Measurements from ENCODE around the gene PIBF1.

DNA sequence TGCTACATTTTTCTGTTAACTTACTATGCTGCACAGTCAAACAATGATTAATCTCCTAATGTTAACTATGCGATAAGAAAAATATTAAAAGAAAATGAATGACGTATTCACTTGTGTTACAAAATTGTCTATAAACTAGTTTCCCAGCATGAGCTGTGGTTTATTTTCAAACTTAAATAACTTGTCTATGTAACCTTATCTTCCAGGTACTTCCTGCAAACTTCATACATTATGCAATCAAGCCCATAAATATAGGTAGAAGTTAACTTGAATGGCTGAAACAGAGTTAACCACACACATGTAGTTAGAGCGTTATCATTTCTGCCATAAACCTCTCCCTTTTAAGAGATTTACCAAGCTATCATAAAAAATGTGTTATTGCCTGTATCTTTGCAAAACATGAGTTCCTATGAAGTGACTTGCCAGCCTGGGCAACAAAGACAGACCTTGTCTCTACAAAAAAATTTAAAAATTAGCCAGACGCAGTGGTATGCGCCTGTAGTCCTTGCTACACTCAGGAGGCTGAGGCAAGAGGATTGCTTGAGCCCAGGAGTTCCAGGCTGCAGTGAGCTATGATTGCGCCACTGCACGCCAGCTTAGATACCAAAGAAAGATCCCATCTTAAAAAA, 259.1 kb downstream of the PIBF1 start:
- TF ChIP-seq EZH2 (IDR thresholded peaks at IDR 0.05; ENCODE audit: low read length, missing control alignments) (no peak), CTCF (conservative IDR thresholded peaks at IDR 0.05 in 1 of 2, IDR thresholded peaks at IDR 0.05 in 1 of 2; ENCODE audit: low read depth in 1 of 2, low read length in 2 of 2) (no peak)

Measured in fibroblast of lung (primary cell).